ENCODE measurements around the gene SCMH1.

SCMH1 gene

GRCh38 chr1:41024953-41025352 lies 217.2 kb downstream of the SCMH1 start:
- no peak for DNase-seq (ENCODE audit: low read depth)

GRCh38 chr1:41023279-41023990 lies 218.7 kb downstream of the SCMH1 start:
- no peak for DNase-seq (ENCODE audit: low read depth)

GRCh38 chr1:41022424-41022823 lies 219.7 kb downstream of the SCMH1 start:
- no peak for DNase-seq (ENCODE audit: low read depth)

- DNase-seq (ENCODE audit: low read depth) = no peak
Observed at GRCh38 chr1:41021526-41022308, 220.4 kb downstream of the SCMH1 start, which contains the start of gene SLFNL1. TSS of gene SLFNL1 (minus strand) at chr1:41021725. CDS start at chr1:41020660, 1,065 bp downstream.

GRCh38 chr1:41020654-41021053 lies 221.5 kb downstream of the SCMH1 start:
- no peak for DNase-seq (ENCODE audit: low read depth)

GRCh38 chr1:41020109-41020576 lies 222.0 kb downstream of the SCMH1 start:
- no peak for DNase-seq (ENCODE audit: low read depth)

- DNase-seq (ENCODE audit: low read depth) = no peak
Observed at GRCh38 chr1:41019353-41019745, 222.8 kb downstream of the SCMH1 start.

- no peak for DNase-seq (ENCODE audit: low read depth)
Observed at GRCh38 chr1:41018018-41018410, 224.1 kb downstream of the SCMH1 start.

- no peak for DNase-seq (ENCODE audit: low read depth)
Observed at GRCh38 chr1:41017141-41018017, 224.7 kb downstream of the SCMH1 start.

- DNase-seq (ENCODE audit: low read depth) = no peak
Observed at GRCh38 chr1:41015897-41016470, 226.1 kb downstream of the SCMH1 start.

GRCh38 chr1:41015281-41015896 lies 226.7 kb downstream of the SCMH1 start:
- no peak for DNase-seq (ENCODE audit: low read depth)

GRCh38 chr1:41014871-41015270 lies 227.2 kb downstream of the SCMH1 start:
- DNase-seq (ENCODE audit: low read depth) = no peak

- DNase-seq (ENCODE audit: low read depth) = no peak
Observed at GRCh38 chr1:41013796-41014195, 228.3 kb downstream of the SCMH1 start.

- DNase-seq (ENCODE audit: low read depth) = no peak
Observed at GRCh38 chr1:41013024-41013423, 229.1 kb downstream of the SCMH1 start.

GRCh38 chr1:41010345-41010744 lies 231.8 kb downstream of the SCMH1 start:
- DNase-seq (ENCODE audit: low read depth) = no peak

- no peak for DNase-seq (ENCODE audit: low read depth)
Observed at GRCh38 chr1:41009466-41009865, 232.6 kb downstream of the SCMH1 start.

- DNase-seq (ENCODE audit: low read depth) = no peak
Observed at GRCh38 chr1:41006942-41007865, 234.9 kb downstream of the SCMH1 start.

GRCh38 chr1:41005876-41006275 lies 236.2 kb downstream of the SCMH1 start:
- DNase-seq (ENCODE audit: low read depth) = no peak

GRCh38 chr1:41003640-41004220 lies 238.4 kb downstream of the SCMH1 start:
- DNase-seq (ENCODE audit: low read depth) = peak; percentile 99

- no peak for DNase-seq (ENCODE audit: low read depth)
Observed at GRCh38 chr1:41003127-41003639, 238.9 kb downstream of the SCMH1 start.

Data from HS-27A (cell line).